Progenitor cell of endocrine pancreas (in vitro differentiated cells): ENCODE measurements around the gene CPM. TPM values are rescaled to one million over a fixed set of nuclear protein-coding genes. Genes with fewer than 3 reads are reported as not detected.
"Not testable (repeated sequence)": the region's sequence is repeated elsewhere in the genome, so short reads cannot be mapped to it uniquely, and the experiment has no call there.

ENCODE experiments used
- DNase-seq: peaks from one replicate; pipeline ENCODE4 v3.0.0; 2021; ENCODE audit warnings: low spot score; ENCODE audit not compliant: unreplicated experiment
- H3K27ac Mint-ChIP-seq: 2 replicates; pipeline ENCODE4 v1.8.0; 2021; ENCODE audit warnings: mild to moderate bottlenecking, moderate library complexity, mixed read lengths
- H3K27me3 Mint-ChIP-seq: 2 replicates; pipeline ENCODE4 v1.8.0; 2021; ENCODE audit warnings: mixed read lengths
- H3K36me3 Mint-ChIP-seq: 2 replicates; pipeline ENCODE4 v1.8.0; 2022; ENCODE audit warnings: mixed read lengths; ENCODE audit not compliant: insufficient read depth
- H3K4me1 Mint-ChIP-seq: 2 replicates; pipeline ENCODE4 v1.8.0; 2021; ENCODE audit warnings: low read depth, mixed read lengths
- H3K4me3 Mint-ChIP-seq: 2 replicates; pipeline ENCODE4 v1.8.0; 2021; ENCODE audit warnings: low read depth, mild to moderate bottlenecking, moderate library complexity, mixed read lengths
- H3K9me3 Mint-ChIP-seq: 2 replicates; pipeline ENCODE4 v1.8.0; 2021; ENCODE audit warnings: low read depth, mixed read lengths
- total RNA-seq: library from RNA; stranded (reverse); gene quantifications from 2 replicates; pipeline ENCODE4 v1.2.1, GENCODE V29; 2021
- TF ChIP-seq, protein P1 (sequence below): fragments of 200-600 bp; sonication (generic); IDR thresholded peaks from one replicate; pipeline ENCODE4 v1.5.0; 2021; ENCODE audit warnings: antibody characterized with exemption, mild to moderate bottlenecking; ENCODE audit not compliant: unreplicated experiment

The CPM gene
- total RNA-seq, 1 donor from 2014 or later: 28.0 TPM

DNA sequence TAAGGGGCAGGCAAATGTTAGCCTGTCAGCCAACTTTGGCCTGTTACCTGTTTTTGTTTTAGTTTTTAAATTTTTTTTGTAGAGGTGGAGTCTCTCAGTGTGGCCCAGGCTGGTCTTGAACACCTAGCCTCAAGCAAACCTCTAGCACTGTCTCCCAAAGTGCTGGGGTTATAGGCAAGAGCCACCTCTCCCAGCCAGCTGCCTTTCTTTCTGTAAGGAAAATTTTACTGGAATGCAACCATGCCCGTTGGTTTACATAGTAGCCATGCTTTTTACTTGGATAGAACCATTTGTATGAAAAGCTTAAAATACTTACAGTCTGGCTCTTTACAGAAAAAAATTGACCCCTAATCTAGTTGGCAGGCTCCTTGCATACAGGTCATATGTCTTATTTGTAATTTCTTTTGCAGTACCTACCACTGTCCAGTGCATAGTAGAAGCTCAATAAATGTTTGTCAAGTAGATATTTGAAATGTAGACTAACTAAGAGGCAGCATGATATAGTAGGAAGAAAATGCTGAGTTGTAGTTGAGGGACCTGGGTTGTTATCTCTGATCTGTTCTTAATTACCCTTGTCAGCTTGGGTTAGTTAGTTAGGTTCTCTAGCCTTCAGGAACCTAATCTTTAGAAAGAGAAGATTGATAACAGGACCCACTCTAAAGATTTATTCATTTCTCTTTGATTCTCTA, 120.3 kb downstream of the CPM start:
- Mint-ChIP-seq H3K36me3 (peaks cover 19% of the 10 kb centered on the region), H3K27ac (peak overlapping the region; percentile 4), H3K4me1 (peaks cover 12% of the 10 kb centered on the region)

DNA sequence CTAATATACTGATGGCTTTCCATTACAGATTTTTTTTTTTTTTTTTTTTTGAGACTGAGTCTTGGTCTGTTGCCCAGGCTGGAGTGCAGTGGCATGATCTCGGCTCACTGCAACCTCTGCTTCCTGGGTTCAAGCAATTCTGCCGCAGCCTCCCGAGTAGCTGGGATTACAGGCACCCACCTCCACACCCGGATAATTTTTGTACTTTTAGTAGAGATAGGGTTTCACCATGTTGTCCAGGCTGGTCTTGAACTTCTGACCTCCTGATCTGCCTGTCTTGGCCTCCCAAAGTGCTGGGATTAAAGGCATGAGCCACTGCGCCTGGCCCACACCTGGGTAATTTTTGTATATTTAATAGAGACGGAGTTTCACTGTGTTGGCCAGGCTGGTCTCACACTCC, 121.4 kb downstream of the CPM start:
- Mint-ChIP-seq H3K4me3 (peak overlapping the region; percentile 48), H3K36me3 (peaks cover 15% of the 10 kb centered on the region), H3K4me1 (peaks cover 17% of the 10 kb centered on the region)
- H3K27me3 Mint-ChIP-seq, H3K27ac Mint-ChIP-seq, H3K9me3 Mint-ChIP-seq, DNase-seq: not testable (repeated sequence)

More for the DNA sequence above, 120.3 kb downstream of the CPM start:
- H3K4me3 Mint-ChIP-seq: no peak overlapping the region
- DNase-seq: no peak
- no peaks in the 10 kb centered on the region for H3K27me3 Mint-ChIP-seq
- TF ChIP-seq, protein P1, sequence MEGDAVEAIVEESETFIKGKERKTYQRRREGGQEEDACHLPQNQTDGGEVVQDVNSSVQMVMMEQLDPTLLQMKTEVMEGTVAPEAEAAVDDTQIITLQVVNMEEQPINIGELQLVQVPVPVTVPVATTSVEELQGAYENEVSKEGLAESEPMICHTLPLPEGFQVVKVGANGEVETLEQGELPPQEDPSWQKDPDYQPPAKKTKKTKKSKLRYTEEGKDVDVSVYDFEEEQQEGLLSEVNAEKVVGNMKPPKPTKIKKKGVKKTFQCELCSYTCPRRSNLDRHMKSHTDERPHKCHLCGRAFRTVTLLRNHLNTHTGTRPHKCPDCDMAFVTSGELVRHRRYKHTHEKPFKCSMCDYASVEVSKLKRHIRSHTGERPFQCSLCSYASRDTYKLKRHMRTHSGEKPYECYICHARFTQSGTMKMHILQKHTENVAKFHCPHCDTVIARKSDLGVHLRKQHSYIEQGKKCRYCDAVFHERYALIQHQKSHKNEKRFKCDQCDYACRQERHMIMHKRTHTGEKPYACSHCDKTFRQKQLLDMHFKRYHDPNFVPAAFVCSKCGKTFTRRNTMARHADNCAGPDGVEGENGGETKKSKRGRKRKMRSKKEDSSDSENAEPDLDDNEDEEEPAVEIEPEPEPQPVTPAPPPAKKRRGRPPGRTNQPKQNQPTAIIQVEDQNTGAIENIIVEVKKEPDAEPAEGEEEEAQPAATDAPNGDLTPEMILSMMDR: no peak
- H3K9me3 Mint-ChIP-seq: no peaks in the 10 kb centered on the region

- not testable (repeated sequence) for H3K27me3 Mint-ChIP-seq, H3K9me3 Mint-ChIP-seq, DNase-seq
- peak overlapping the region; percentile 96 for H3K4me3 Mint-ChIP-seq
- H3K36me3 Mint-ChIP-seq: peaks cover 13% of the 10 kb centered on the region
- H3K4me1 Mint-ChIP-seq: peaks cover 29% of the 10 kb centered on the region
- peak overlapping the region; percentile 100 for H3K27ac Mint-ChIP-seq
Measured at GRCh38 chr12:68810027-68810389, 123.0 kb downstream of the CPM start.

DNA sequence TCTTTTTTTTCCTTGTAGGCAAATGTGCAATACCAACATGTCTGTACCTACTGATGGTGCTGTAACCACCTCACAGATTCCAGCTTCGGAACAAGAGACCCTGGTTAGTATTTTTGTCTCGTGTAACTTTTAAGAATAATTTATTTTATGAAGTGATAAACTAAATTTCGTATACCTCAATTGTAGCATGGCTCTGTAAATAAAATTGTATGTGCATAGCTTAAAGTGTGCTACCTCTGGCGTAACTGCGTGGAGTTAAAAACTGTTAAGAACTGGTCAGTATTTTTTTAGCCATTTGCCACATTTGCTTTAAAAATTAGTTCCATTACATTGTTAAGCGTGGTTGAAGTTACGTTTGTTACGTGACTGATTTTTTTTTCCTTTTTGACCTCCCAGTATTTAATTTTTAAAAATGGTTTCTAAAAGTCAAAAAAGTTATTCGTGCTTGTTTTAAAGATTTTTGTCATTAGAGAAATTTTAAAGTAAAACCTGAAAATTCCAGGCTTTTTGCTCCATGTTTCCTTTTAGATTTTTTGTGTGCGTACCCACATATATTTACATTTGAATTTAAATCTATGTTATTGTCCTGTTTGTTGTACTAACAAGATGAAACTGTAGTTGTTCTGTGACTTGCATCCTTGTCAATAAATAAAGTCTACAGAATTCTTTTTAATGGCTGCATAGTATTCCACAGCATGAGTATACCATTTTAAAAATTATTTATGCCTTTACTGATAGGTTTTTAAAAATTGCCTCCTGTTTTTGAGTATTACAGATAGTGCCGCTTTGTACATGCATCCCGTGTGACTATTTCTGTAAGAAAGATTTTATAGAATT, 123.6 kb downstream of the CPM start:
- DNase-seq: no peak
- Mint-ChIP-seq H3K36me3 (peaks cover 12% of the 10 kb centered on the region), H3K9me3 (no peaks in the 10 kb centered on the region), H3K4me1 (peaks cover 35% of the 10 kb centered on the region), H3K4me3 (peak overlapping the region; percentile 96), H3K27me3 (no peaks in the 10 kb centered on the region), H3K27ac (peak overlapping the region; percentile 100)
- TF ChIP-seq, protein P1: no peak

- no peaks in the 10 kb centered on the region for H3K27me3 Mint-ChIP-seq
- peaks cover 12% of the 10 kb centered on the region for H3K36me3 Mint-ChIP-seq
- peak; percentile 63 for DNase-seq
- peak overlapping the region; percentile 100 for H3K27ac Mint-ChIP-seq
- TF ChIP-seq, protein P1: no peak
- H3K4me3 Mint-ChIP-seq: peak overlapping the region; percentile 96
- no peaks in the 10 kb centered on the region for H3K9me3 Mint-ChIP-seq
- H3K4me1 Mint-ChIP-seq: peaks cover 39% of the 10 kb centered on the region
Measured at GRCh38 chr12:68808388-68809189, 124.4 kb downstream of the CPM start.
